Measurements from ENCODE around the gene RAB36. TPM values are rescaled to one million over a fixed set of nuclear protein-coding genes. Genes with fewer than 3 reads are reported as not detected.

The RAB36 gene
- total RNA-seq, 2 experiments from 2014 or later: not detected

GRCh38 chr22:23159291-23159630 lies 14.0 kb downstream of the RAB36 start:
- Mint-ChIP-seq H3K4me1 (ENCODE audit: low read depth) (no peaks in the 10 kb centered on the region), H3K27ac (no peak overlapping the region)

DNA sequence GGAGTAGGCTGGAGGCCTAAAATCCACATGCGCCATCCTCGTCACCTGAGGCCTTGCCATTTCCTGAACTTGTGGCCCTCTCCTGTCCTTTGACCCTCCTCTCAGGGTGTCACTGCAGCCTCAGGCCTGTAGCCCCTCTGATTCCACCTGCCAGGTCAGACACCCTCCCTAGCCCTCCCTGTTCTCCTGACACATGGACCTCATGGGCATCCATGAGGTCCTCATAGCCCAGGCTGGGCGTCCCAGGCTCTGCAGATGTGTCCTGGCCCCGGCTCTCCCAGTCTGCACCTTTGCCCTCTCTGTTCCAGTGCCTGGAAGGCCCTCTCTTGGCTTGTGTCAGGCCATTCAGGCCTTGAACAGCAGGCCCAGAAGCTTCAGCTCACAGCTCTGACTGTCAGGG lies 15.8 kb downstream of the RAB36 start:
- H3K4me1 Mint-ChIP-seq (ENCODE audit: low read depth): no peaks in the 10 kb centered on the region
- CTCF ChIA-PET: no interaction called here
- no peak for DNase-seq
- no peak overlapping the region for H3K27ac Mint-ChIP-seq
- intact Hi-C loops (cut with micrococcal nuclease): no loop called here
- H3K9me3 Mint-ChIP-seq: no peaks in the 10 kb centered on the region
- H3K4me3 Mint-ChIP-seq: no peak overlapping the region
- H3K36me3 Mint-ChIP-seq (ENCODE audit: low read depth): no peaks in the 10 kb centered on the region
- H3K27me3 Mint-ChIP-seq (ENCODE audit: low read depth): no peaks in the 10 kb centered on the region

More at GRCh38 chr22:23159291-23159630, 14.0 kb downstream of the RAB36 start:
- no peaks in the 10 kb centered on the region for H3K27me3 Mint-ChIP-seq (ENCODE audit: low read depth)
- H3K9me3 Mint-ChIP-seq: no peaks in the 10 kb centered on the region
- CTCF ChIA-PET: no interaction called here
- DNase-seq: no peak
- no peak overlapping the region for H3K4me3 Mint-ChIP-seq
- intact Hi-C loops (cut with micrococcal nuclease): no loop called here
- H3K36me3 Mint-ChIP-seq (ENCODE audit: low read depth): no peaks in the 10 kb centered on the region

GRCh38 chr22:23161574-23161973 lies 16.3 kb downstream of the RAB36 start:
- no peak for DNase-seq
- intact Hi-C loops (cut with micrococcal nuclease): no loop called here
- no peaks in the 10 kb centered on the region for H3K9me3 Mint-ChIP-seq
- no peaks in the 10 kb centered on the region for H3K4me1 Mint-ChIP-seq (ENCODE audit: low read depth)
- CTCF ChIA-PET: no interaction called here
- no peak overlapping the region for H3K27ac Mint-ChIP-seq
- no peaks in the 10 kb centered on the region for H3K36me3 Mint-ChIP-seq (ENCODE audit: low read depth)
- H3K27me3 Mint-ChIP-seq (ENCODE audit: low read depth): no peaks in the 10 kb centered on the region
- H3K4me3 Mint-ChIP-seq: no peak overlapping the region

GRCh38 chr22:23163665-23164064 lies 18.4 kb downstream of the RAB36 start:
- Mint-ChIP-seq H3K4me1 (ENCODE audit: low read depth) (no peaks in the 10 kb centered on the region), H3K27me3 (ENCODE audit: low read depth) (no peaks in the 10 kb centered on the region), H3K9me3 (no peaks in the 10 kb centered on the region), H3K4me3 (no peak overlapping the region), H3K27ac (no peak overlapping the region), H3K36me3 (ENCODE audit: low read depth) (no peaks in the 10 kb centered on the region)
- intact Hi-C loops (cut with micrococcal nuclease): no loop called here
- DNase-seq: no peak
- CTCF ChIA-PET: interaction anchor here (0.5 to 2.7 kb wide), 4 partner anchors 43 to 426 kb away, joined by 3 to 11 read pairs (median 5); no protein-coding TSS in a partner anchor

GRCh38 chr22:23164091-23164490 lies 18.8 kb downstream of the RAB36 start:
- H3K4me1 Mint-ChIP-seq (ENCODE audit: low read depth): no peaks in the 10 kb centered on the region
- H3K36me3 Mint-ChIP-seq (ENCODE audit: low read depth): no peaks in the 10 kb centered on the region
- H3K27ac Mint-ChIP-seq: no peak overlapping the region
- no peaks in the 10 kb centered on the region for H3K27me3 Mint-ChIP-seq (ENCODE audit: low read depth)
- no peak overlapping the region for H3K4me3 Mint-ChIP-seq
- no peaks in the 10 kb centered on the region for H3K9me3 Mint-ChIP-seq
- no peak for DNase-seq
- intact Hi-C loops (cut with micrococcal nuclease): no loop called here
- CTCF ChIA-PET: interaction anchor here (0.6 to 2.7 kb wide), 3 partner anchors 44 to 953 kb away, joined by 3 to 11 read pairs (median 3); no protein-coding TSS in a partner anchor

GRCh38 chr22:23166042-23166831 lies 21.0 kb downstream of the RAB36 start:
- Mint-ChIP-seq H3K4me3 (no peak overlapping the region), H3K9me3 (no peaks in the 10 kb centered on the region), H3K36me3 (ENCODE audit: low read depth) (no peaks in the 10 kb centered on the region), H3K4me1 (ENCODE audit: low read depth) (no peaks in the 10 kb centered on the region), H3K27ac (no peak overlapping the region), H3K27me3 (ENCODE audit: low read depth) (no peaks in the 10 kb centered on the region)
- CTCF ChIA-PET: interaction anchor here (0.6 to 0.7 kb wide), 2 partner anchors 9 to 118 kb away, joined by 3 to 5 read pairs; no protein-coding TSS in a partner anchor
- no peak for DNase-seq
- intact Hi-C loops (cut with micrococcal nuclease): no loop called here

- H3K27me3 Mint-ChIP-seq (ENCODE audit: low read depth): no peaks in the 10 kb centered on the region
- no peak for DNase-seq
- H3K27ac Mint-ChIP-seq: no peak overlapping the region
- H3K4me3 Mint-ChIP-seq: no peak overlapping the region
- CTCF ChIA-PET: interaction anchor here (0.6 to 0.7 kb wide), 3 partner anchors 9 to 129 kb away, joined by 3 read pairs; no protein-coding TSS in a partner anchor
- no peaks in the 10 kb centered on the region for H3K36me3 Mint-ChIP-seq (ENCODE audit: low read depth)
- H3K9me3 Mint-ChIP-seq: no peaks in the 10 kb centered on the region
- intact Hi-C loops (cut with micrococcal nuclease): no loop called here
- H3K4me1 Mint-ChIP-seq (ENCODE audit: low read depth): no peaks in the 10 kb centered on the region
Observed at GRCh38 chr22:23166841-23167616, 21.8 kb downstream of the RAB36 start.

GRCh38 chr22:23168391-23169042 lies 23.2 kb downstream of the RAB36 start:
- Mint-ChIP-seq H3K27ac (no peak overlapping the region), H3K4me3 (no peak overlapping the region), H3K4me1 (ENCODE audit: low read depth) (no peaks in the 10 kb centered on the region), H3K36me3 (ENCODE audit: low read depth) (no peaks in the 10 kb centered on the region), H3K27me3 (ENCODE audit: low read depth) (no peaks in the 10 kb centered on the region), H3K9me3 (no peaks in the 10 kb centered on the region)
- DNase-seq: no peak
- intact Hi-C loops (cut with micrococcal nuclease): no loop called here
- CTCF ChIA-PET: interaction anchor here (1.4 to 1.5 kb wide), 2 partner anchors 114 to 217 kb away, joined by 4 to 5 read pairs; no protein-coding TSS in a partner anchor

DNA sequence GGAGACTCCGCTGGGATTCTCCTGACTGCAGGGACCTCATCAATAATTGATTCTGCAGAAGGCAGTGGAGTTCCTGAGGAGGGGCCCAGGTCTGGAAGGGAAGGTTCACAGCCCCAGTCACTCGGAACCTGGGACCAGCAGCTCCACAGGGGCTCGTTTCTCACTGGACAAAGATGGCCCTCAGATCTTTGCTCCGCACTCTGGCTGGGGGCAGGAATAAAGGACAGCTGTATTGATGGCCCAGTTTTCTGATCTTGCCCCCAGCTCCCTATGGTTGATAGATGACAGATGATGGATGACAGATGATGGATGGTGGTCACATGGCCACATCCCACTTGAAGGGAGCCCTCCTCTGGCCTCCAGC lies 23.7 kb downstream of the RAB36 start:
- no peaks in the 10 kb centered on the region for H3K36me3 Mint-ChIP-seq (ENCODE audit: low read depth)
- H3K27ac Mint-ChIP-seq: no peak overlapping the region
- no peak for DNase-seq
- H3K4me1 Mint-ChIP-seq (ENCODE audit: low read depth): peaks cover 3% of the 10 kb centered on the region
- H3K9me3 Mint-ChIP-seq: no peaks in the 10 kb centered on the region
- no peak overlapping the region for H3K4me3 Mint-ChIP-seq
- intact Hi-C loops (cut with micrococcal nuclease): no loop called here
- H3K27me3 Mint-ChIP-seq (ENCODE audit: low read depth): no peaks in the 10 kb centered on the region
- CTCF ChIA-PET: interaction anchor here (0.9 to 1.5 kb wide), 4 partner anchors 10 to 217 kb away, joined by 3 to 5 read pairs (median 4); no protein-coding TSS in a partner anchor

DNA sequence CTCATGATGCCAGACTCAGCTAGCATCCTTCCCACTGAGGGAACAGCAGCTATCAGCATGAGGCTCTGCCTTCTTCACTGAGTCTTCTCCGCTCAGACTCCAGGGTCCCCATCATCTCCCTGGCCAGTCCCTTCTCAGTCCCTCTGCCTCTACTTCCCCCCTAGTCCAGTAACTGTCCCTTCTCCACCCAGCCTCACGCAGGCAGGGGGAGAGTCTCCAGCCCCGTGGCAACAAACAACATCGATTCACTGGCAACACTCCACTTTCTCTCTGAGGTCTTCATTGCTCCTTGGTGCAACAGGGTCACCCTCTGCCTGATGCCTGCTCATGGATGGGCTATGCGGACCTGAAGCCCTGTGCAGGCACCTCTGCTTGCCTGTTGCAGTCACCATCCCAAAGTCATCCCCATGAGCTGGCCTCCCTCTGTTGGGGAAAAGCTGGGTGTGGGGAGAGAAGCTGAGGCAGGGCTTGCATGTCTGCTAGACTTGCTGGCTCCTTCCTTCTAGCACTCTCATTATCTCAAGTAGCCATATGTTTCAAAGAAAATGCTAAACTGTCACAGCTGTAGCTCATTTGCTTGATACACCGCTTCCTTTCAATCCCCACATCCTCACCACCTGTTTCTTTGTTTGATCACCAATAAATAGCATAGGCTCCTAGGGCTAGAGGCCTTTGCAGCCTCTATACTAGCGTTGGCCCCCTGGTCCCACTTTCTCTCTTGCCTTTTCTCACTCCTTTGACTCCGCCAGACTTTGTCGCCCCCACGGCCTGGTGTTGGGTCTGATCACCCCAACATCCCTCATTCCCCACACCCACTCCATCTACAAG lies 30.8 kb downstream of the RAB36 start:
- Mint-ChIP-seq H3K27me3 (ENCODE audit: low read depth) (no peaks in the 10 kb centered on the region), H3K9me3 (peaks cover 5% of the 10 kb centered on the region), H3K4me3 (no peak overlapping the region), H3K27ac (no peak overlapping the region), H3K4me1 (ENCODE audit: low read depth) (peaks cover 27% of the 10 kb centered on the region), H3K36me3 (ENCODE audit: low read depth) (no peaks in the 10 kb centered on the region)
- intact Hi-C loops (cut with micrococcal nuclease): loop anchor here (10.0 kb wide), 1 partner anchor 359 kb away; no protein-coding TSS in a partner anchor
- CTCF ChIA-PET: interaction anchor here (0.6 to 9.2 kb wide), 12 partner anchors 8 to 210 kb away, joined by 3 to 167 read pairs (median 7); partner anchors contain the start of gene RSPH14
- no peak for DNase-seq

GRCh38 chr22:23176645-23177027 lies 31.4 kb downstream of the RAB36 start:
- Mint-ChIP-seq H3K36me3 (ENCODE audit: low read depth) (peaks cover under 1% of the 10 kb centered on the region), H3K27me3 (ENCODE audit: low read depth) (no peaks in the 10 kb centered on the region), H3K9me3 (peaks cover 5% of the 10 kb centered on the region), H3K4me3 (no peak overlapping the region), H3K4me1 (ENCODE audit: low read depth) (peaks cover 27% of the 10 kb centered on the region), H3K27ac (no peak overlapping the region)
- no peak for DNase-seq
- CTCF ChIA-PET: interaction anchor here (0.6 to 9.2 kb wide), 14 partner anchors 9 to 209 kb away, joined by 3 to 167 read pairs (median 4); partner anchors contain the start of gene RSPH14
- intact Hi-C loops (cut with micrococcal nuclease): loop anchor here (10.0 kb wide), 1 partner anchor 358 kb away; no protein-coding TSS in a partner anchor
